Adrenal gland (tissue), 12 donors: Measurements from ENCODE around the gene SFT2D1. TPM values are rescaled to one million over a fixed set of nuclear protein-coding genes. Genes with fewer than 3 reads are reported as not detected.
"Not testable (repeated sequence)": the region's sequence is repeated elsewhere in the genome, so short reads cannot be mapped to it uniquely, and the experiment has no call there.

Experiments used
- DNase-seq, 7 donors: peaks; one replicate each; pipeline ENCODE4 v3.0.0-alpha.2; 2019 to 2020
- H3K27ac ChIP-seq, 5 donors: fragments of 200-600 bp; sonication (generic) in 4 of 5; 1 replicate in 3 of 5; 2 replicates in 2 of 5; pipeline versions ENCODE4 v1.5.1 to v1.8.0; 2016 to 2020; ENCODE audit warnings: mild to moderate bottlenecking in 1 of 5
- H3K27me3 ChIP-seq: fragments of 200-600 bp; 2 replicates; pipeline ENCODE4 v1.8.0; 2021
- H3K36me3 ChIP-seq, 2 donors: fragments of 200-600 bp; replicated peaks in 1 of 2; 1 replicate in 1 of 2; 2 replicates in 1 of 2; pipeline versions ENCODE4 v1.5.1 to v1.8.0; 2018 to 2022
- H3K4me1 ChIP-seq, 2 donors: fragments of 200-600 bp; replicated peaks in 1 of 2; 1 replicate in 1 of 2; 2 replicates in 1 of 2; pipeline versions ENCODE4 v1.5.1 to v1.8.0; 2018 to 2021
- H3K4me3 ChIP-seq, 4 donors: fragments of 200-600 bp; sonication (generic) in 3 of 4; one replicate each; pipeline ENCODE4 v1.5.1; 2016 to 2018
- H3K9me3 ChIP-seq, 3 donors: fragments of 200-600 bp; sonication (generic) in 1 of 3; replicated peaks in 1 of 3; 1 replicate in 2 of 3; 2 replicates in 1 of 3; pipeline versions ENCODE4 v1.5.1 to v1.8.0; 2016 to 2021
- CTCF ChIP-seq, 6 experiments: fragments of 450-650 bp in 4 of 6; fragments of 200-600 bp in 2 of 6; sonication (generic) in 1 of 6; IDR thresholded peaks; 1 replicate in 5 of 6; 2 replicates in 1 of 6; pipeline versions ENCODE4 v1.5.1 to v1.8.0; 2016 to 2021; ENCODE audit warnings: antibody characterized with exemption in 6 of 6, mild to moderate bottlenecking in 2 of 6, moderate library complexity in 1 of 6
- POLR2A ChIP-seq, 2 donors: fragments of 450-650 bp; IDR thresholded peaks; one replicate each; pipeline ENCODE4 v1.6.1; 2017; ENCODE audit warnings: antibody characterized with exemption in 2 of 2, mild to moderate bottlenecking in 2 of 2, moderate library complexity in 1 of 2
- WGBS, 4 donors: extraction: QIAGEN DNeasy Blood & Tissue Kit in 2 of 4; methylation state at CpG; one replicate each; pipeline versions ENCODE4 v1.1.5 to v1.1.7; 2013 to 2017; 5-methylcytosine and 5-hydroxymethylcytosine counted together
- intact Hi-C, 2 donors: fragments of 100-400 bp; cut with DNase I; formaldehyde crosslinking; loops; one replicate each; pipeline versions ENCODE4 v1.14.1 to v1.15.0; 2022 to 2023
- polyA plus RNA-seq, 3 donors: library from polyadenylated mRNA; stranded (reverse); fragments of 200-250 nt in 2 of 3; fragments of 350-450 nt in 1 of 3; fragmentation: Illumina TruSeq in 1 of 3; extraction: RNeasy Lipid Tissue Mini Kit (QIAGEN cat#74804) in 1 of 3; gene quantifications; one replicate each; pipeline ENCODE4 v1.2.3, GENCODE V29; 2013 to 2014
- total RNA-seq, 9 donors: library from RNA; depleted of rRNA in 4 of 9; stranded (reverse); fragments of >200 nt in 4 of 9; fragments of 120-200 nt in 1 of 9; fragmentation: NEBNext Ultra II Directional in 1 of 9; extraction: Animal tissue kit (Norgen Biotek cat#: 25700) in 1 of 9; gene quantifications; one replicate each; pipeline versions ENCODE4 v1.1.0 to v1.2.4, GENCODE V29; 2013 to 2023
- donor health status: healthy with polysubstance abuse.
- donor health status: Bipolar disorder and iron deficiency.
- donor health status: DM: yes; HTN: yes; CAD: no.
- donor health status: DM: no; HTN: no; CAD: no.
- donor health status: DM: no; HTN: no; CAD: no.
- donor health status: DM: yes; HTN: yes; CAD: no.

SFT2D1 gene
- total and polyA plus RNA-seq, 12 donors: 32.6 to 68.0 (median 46.2) TPM

- TF ChIP-seq CTCF (IDR thresholded peaks at IDR 0.05): no peak
- no peak for TF ChIP-seq POLR2A (IDR thresholded peaks at IDR 0.05)
- Histone ChIP-seq H3K4me1 (peaks cover 5% of the 10 kb centered on the region in 2 donors), H3K27me3 (no peaks in the 10 kb centered on the region), H3K4me3 (no peak overlapping the region), H3K27ac (no peak overlapping the region), H3K36me3 (no peaks in the 10 kb centered on the region), H3K9me3 (no peaks in the 10 kb centered on the region)
- intact Hi-C loops: no loop called here
- no peak for DNase-seq
Observed at GRCh38 chr6:166346965-166347364, 4.6 kb upstream of the SFT2D1 start.

- no peak for TF ChIP-seq POLR2A (IDR thresholded peaks at IDR 0.05)
- DNase-seq: no peak
- H3K4me1 ChIP-seq: peaks cover 6 to 7% of the 10 kb centered on the region in 2 donors
- intact Hi-C loops: no loop called here
- 86 to 88% (median 87%) methylated on average over 3 of the region's 3 CpGs for WGBS, 4 donors
- H3K36me3 ChIP-seq: no peaks in the 10 kb centered on the region
- H3K27ac ChIP-seq: no peak overlapping the region
- H3K4me3 ChIP-seq: no peak overlapping the region
- no peaks in the 10 kb centered on the region for H3K9me3 ChIP-seq
- H3K27me3 ChIP-seq: no peaks in the 10 kb centered on the region
Observed at GRCh38 chr6:166346449-166346848, 4.1 kb upstream of the SFT2D1 start.

GRCh38 chr6:166345672-166346071 lies 3.3 kb upstream of the SFT2D1 start:
- peaks cover 14 to 15% of the 10 kb centered on the region in 2 donors for H3K4me1 ChIP-seq
- H3K27ac ChIP-seq, DNase-seq, H3K9me3 ChIP-seq, H3K4me3 ChIP-seq, H3K36me3 ChIP-seq, H3K27me3 ChIP-seq, intact Hi-C loops: not testable (repeated sequence)
- WGBS, 4 donors: 79 to 85% (median 83%) methylated on average over 9 of the region's 9 CpGs

GRCh38 chr6:166344921-166345320 lies 2.6 kb upstream of the SFT2D1 start:
- WGBS, 4 donors: 88 to 96% (median 92%) methylated on average over 2 of the region's 2 CpGs

GRCh38 chr6:166344240-166344639 lies 1.9 kb upstream of the SFT2D1 start:
- no peak for TF ChIP-seq CTCF (IDR thresholded peaks at IDR 0.05)
- TF ChIP-seq POLR2A (IDR thresholded peaks at IDR 0.05): no peak
- DNase-seq: no peak
- Histone ChIP-seq H3K4me1 (peaks cover 14 to 28% of the 10 kb centered on the region in 2 donors), H3K27ac (no peak overlapping the region), H3K4me3 (no peak overlapping the region), H3K9me3 (no peaks in the 10 kb centered on the region), H3K36me3 (no peaks in the 10 kb centered on the region), H3K27me3 (no peaks in the 10 kb centered on the region)
- 78 to 91% (median 87%) methylated on average over 8 of the region's 8 CpGs for WGBS, 4 donors
- intact Hi-C loops: no loop called here

More at GRCh38 chr6:166344921-166345320, 2.6 kb upstream of the SFT2D1 start:
- DNase-seq, intact Hi-C loops, H3K27ac ChIP-seq, H3K4me3 ChIP-seq, H3K9me3 ChIP-seq, H3K27me3 ChIP-seq, H3K36me3 ChIP-seq: not testable (repeated sequence)
- peaks cover 14 to 22% of the 10 kb centered on the region in 2 donors for H3K4me1 ChIP-seq

- H3K4me1 ChIP-seq: peaks cover 14 to 28% of the 10 kb centered on the region in 2 donors
- no peaks in the 10 kb centered on the region for H3K36me3 ChIP-seq
- H3K27ac ChIP-seq: peak overlapping the region; percentile 42 to 94 (median 86)
- DNase-seq: no peak
- H3K27me3 ChIP-seq: no peaks in the 10 kb centered on the region
- H3K4me3 ChIP-seq: peak overlapping the region in 2 of 4 donors; percentile 88 to 91
- H3K9me3 ChIP-seq: no peaks in the 10 kb centered on the region
- WGBS, 4 donors: 38 to 44% (median 40%) methylated on average over 3 of the region's 3 CpGs
- TF ChIP-seq CTCF (IDR thresholded peaks at IDR 0.05) (no peak), POLR2A (IDR thresholded peaks at IDR 0.05) (no peak)
- intact Hi-C loops: no loop called here
Observed at GRCh38 chr6:166343150-166343487, 774 bp upstream of the SFT2D1 start.
